Panc1 (cell line): ENCODE results near the gene TMED5. TPM values are rescaled to one million over a fixed set of nuclear protein-coding genes. Genes with fewer than 3 reads are reported as not detected.

ENCODE experiments used
- ATAC-seq: fragments of 200-7000 bp; cut with Tn5 transposase; 2 replicates; pipeline ENCODE4 v1.9.1; 2020; ENCODE audit warnings: mild to moderate bottlenecking, moderate library complexity
- Bru-seq: library from RNA; stranded (reverse); fragments of 400-500 nt; gene quantifications from one replicate; lab custom pipeline; 2021; lab: Mats Ljungman, UMichigan
- BruChase-seq, 2 experiments: library from RNA; stranded (reverse); fragments of 400-500 nt; gene quantifications; one replicate each; lab custom pipeline; 2021; lab: Mats Ljungman, UMichigan
- BruUV-seq: library from RNA; stranded (reverse); fragments of 400-500 nt; replicated peaks from 2 replicates; lab custom pipeline; 2021; lab: Mats Ljungman, UMichigan
- CTCF ChIA-PET: fragments of 300-600 bp; sonication (Branson Sonifier 250); formaldehyde crosslinking; loops from one replicate; lab custom pipeline; 2022; ENCODE audit warnings: antibody characterized with exemption; lab: Charles Lee
- POLR2A ChIA-PET: fragments of 300-600 bp; sonication (Branson Sonifier 250); formaldehyde crosslinking; loops from one replicate; lab custom pipeline; 2022; ENCODE audit warnings: antibody characterized with exemption; lab: Charles Lee
- DNase-seq: peaks from one replicate; pipeline ENCODE4 v3.0.0-alpha.2; 2010; ENCODE audit warnings: low read depth, low spot score
- H3K27ac ChIP-seq: 2 replicates; pipeline ENCODE4 v1.5.1; 2011; ENCODE audit warnings: mild to moderate bottlenecking, low read length, inconsistent platforms
- H3K27me3 ChIP-seq: fragments of 200-500 bp; sonication (Bioruptor generic); 2 replicates; pipeline ENCODE4 v1.6.0; 2014; ENCODE audit warnings: low read length, inconsistent platforms; ENCODE audit not compliant: control insufficient read depth, insufficient read depth
- H3K36me3 ChIP-seq: fragments of 200-500 bp; sonication (Bioruptor generic); 2 replicates; pipeline ENCODE4 v1.5.1; 2014; ENCODE audit warnings: inconsistent platforms, mild to moderate bottlenecking, low read length, moderate library complexity; ENCODE audit not compliant: control insufficient read depth, insufficient read depth
- H3K4me1 ChIP-seq: 2 replicates; pipeline ENCODE4 v1.5.1; 2011; ENCODE audit warnings: inconsistent platforms, mild to moderate bottlenecking, low read length, moderate library complexity; ENCODE audit not compliant: control insufficient read depth, insufficient read depth
- H3K4me3 ChIP-seq, 2 experiments: 2 replicates each; pipeline ENCODE4 v1.5.1; 2011 to 2012; ENCODE audit warnings: low read depth in 2 of 2, low read length in 2 of 2, mild to moderate bottlenecking in 2 of 2, inconsistent platforms in 1 of 2, moderate library complexity in 1 of 2
- H3K9me3 ChIP-seq: fragments of 200-500 bp; sonication (Bioruptor generic); 2 replicates; pipeline ENCODE4 v1.5.1; 2014; ENCODE audit warnings: low read depth, mild to moderate bottlenecking, inconsistent platforms, low read length, moderate library complexity; ENCODE audit not compliant: control insufficient read depth, insufficient read depth
- CTCF ChIP-seq: fragments of 450-650 bp; IDR thresholded peaks from 2 replicates; pipeline ENCODE4 v1.5.1; 2017; ENCODE audit warnings: mild to moderate bottlenecking
- POLR2AphosphoS5 ChIP-seq: IDR thresholded peaks from 2 replicates; pipeline ENCODE4 v1.6.1; 2012; ENCODE audit warnings: mild to moderate bottlenecking, low read depth, low read length, moderate library complexity
- SIN3A ChIP-seq: IDR thresholded peaks from 2 replicates; pipeline ENCODE4 v1.6.1; 2012; ENCODE audit warnings: low read depth, mild to moderate bottlenecking, low read length, moderate library complexity, borderline replicate concordance; ENCODE audit not compliant: insufficient read depth
- TCF7L2 ChIP-seq: IDR thresholded peaks from 2 replicates; pipeline ENCODE4 v1.6.1; 2011; ENCODE audit warnings: mild to moderate bottlenecking, low read depth, low read length, inconsistent platforms
- in situ Hi-C: cut with HindIII; loops from 2 replicates; pipeline ENCODE4 v1.10.0; 2016; ENCODE audit warnings: low sequenced_read_pairs, low pct_unique_long_range_greater_than_20kb
- intact Hi-C: fragments of 100-400 bp; cut with micrococcal nuclease; formaldehyde crosslinking; loops from one replicate; pipeline ENCODE4 v1.10.0; 2022; ENCODE audit not compliant: unreplicated experiment
- long read RNA-seq: library from polyadenylated mRNA; unstranded; transcript quantifications from one replicate; pipeline ENCODE4 v2.0.0, GENCODE V29; 2021; ENCODE audit not compliant: unreplicated experiment
- polyA plus RNA-seq: library from polyadenylated mRNA; unstranded; fragments of >200 nt; gene quantifications from one replicate; pipeline ENCODE4 v1.2.1, GENCODE V29; 2012; ENCODE audit warnings: missing spikeins; ENCODE audit not compliant: insufficient read length
- total RNA-seq: library from RNA; stranded (reverse); gene quantifications from one replicate; pipeline ENCODE4 v1.2.1, GENCODE V29; 2021; ENCODE audit not compliant: unreplicated experiment
- TF ChIP-seq, protein P1 (sequence below), 2 experiments: IDR thresholded peaks; 2 replicates each; pipeline ENCODE4 v1.6.1; 2011 to 2012; ENCODE audit warnings: low read depth in 2 of 2, control low read depth in 1 of 2, low read length in 1 of 2, mild to moderate bottlenecking in 1 of 2, moderate library complexity in 1 of 2; ENCODE audit not compliant: insufficient read depth in 1 of 2

The TMED5 gene
- total RNA-seq: 45.6 TPM
- 24.2 TPM for polyA plus RNA-seq
- percentile 81 among the genes with signal in this experiment for Bru-seq, nascent RNA
- percentile 88 among the genes with signal in this experiment for BruChase-seq, experiment 1, labeled RNA remaining after a 2-hour chase
- BruChase-seq, experiment 2, labeled RNA remaining after a 6-hour chase: percentile 95 among the genes with signal in this experiment
- long read RNA-seq, full-length matches to known transcripts: 140 of 158 reads
- long read RNA-seq, partial matches to known transcripts: 3 of 158 reads
- long read RNA-seq, other reads (novel, unspliced or antisense): 15 of 158 reads

GRCh38 chr1:93179886-93180722, at the start of gene TMED5:
TSS of gene TMED5 (minus strand) at chr1:93180413. CDS start at chr1:93180242, 171 bp downstream.
- H3K9me3 ChIP-seq: no peaks in the 10 kb centered on the region
- H3K36me3 ChIP-seq: no peaks in the 10 kb centered on the region; the same call in 1 of the 2 replicates
- intact Hi-C loops (no loop called here), in situ Hi-C loops (no loop called here)
- TF ChIP-seq POLR2AphosphoS5 (peak; percentile 71), TCF7L2 (no peak)
- DNase-seq (peak; percentile 78), ATAC-seq (peak; percentile 98)
- peak within 1 kb of the TSS; percentile 90 for H3K27ac ChIP-seq
- H3K4me3 ChIP-seq: peak within 1 kb of the TSS; percentile 58 to 88
- no peaks in the 10 kb centered on the region for H3K27me3 ChIP-seq
- peaks cover 2% of the 10 kb centered on the region; the same call in 1 of the 2 replicates for H3K4me1 ChIP-seq
- CTCF ChIA-PET: no interaction called here
- POLR2A ChIA-PET: no interaction called here
- BruUV-seq: no TSS peak

DNA sequence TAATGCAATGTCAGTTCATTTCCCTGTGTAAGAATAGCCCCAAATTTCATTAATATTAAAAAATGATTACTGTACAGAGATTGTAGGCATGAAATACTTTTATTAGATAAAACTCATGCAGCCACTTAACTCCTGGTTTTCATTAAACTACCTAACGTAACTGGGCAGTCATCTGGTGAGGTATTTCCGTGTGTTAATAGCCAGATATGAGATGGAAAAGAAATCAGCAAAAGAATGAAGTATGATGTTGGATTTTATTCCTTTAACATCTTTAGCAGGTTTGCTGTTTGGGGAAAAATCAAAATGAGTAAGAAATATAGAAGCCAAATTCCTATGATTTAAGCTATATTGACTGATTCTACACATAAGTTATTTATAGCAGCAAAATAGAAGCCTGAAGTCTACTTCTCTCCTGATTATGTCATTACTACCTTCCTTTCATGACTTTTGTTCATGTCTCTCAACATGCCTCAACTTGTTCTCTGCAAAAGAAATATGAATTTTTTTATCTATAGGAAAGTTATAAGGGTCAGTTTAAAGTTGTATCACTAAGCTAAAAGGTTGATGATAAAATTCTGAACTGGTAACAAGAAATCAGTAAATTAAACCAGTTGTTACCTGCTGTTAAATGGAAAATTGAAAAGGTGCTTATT, 42.9 kb upstream of the TMED5 start:
- Histone ChIP-seq H3K4me3 (no peak overlapping the region), H3K9me3 (no peaks in the 10 kb centered on the region), H3K27me3 (no peaks in the 10 kb centered on the region), H3K36me3 (peaks cover 2% of the 10 kb centered on the region; the same call in 1 of the 2 replicates), H3K27ac (no peak overlapping the region), H3K4me1 (no peaks in the 10 kb centered on the region)
- TF ChIP-seq POLR2AphosphoS5 (no peak), TCF7L2 (no peak), CTCF (no peak), SIN3A (no peak)
- TF ChIP-seq, protein P1, sequence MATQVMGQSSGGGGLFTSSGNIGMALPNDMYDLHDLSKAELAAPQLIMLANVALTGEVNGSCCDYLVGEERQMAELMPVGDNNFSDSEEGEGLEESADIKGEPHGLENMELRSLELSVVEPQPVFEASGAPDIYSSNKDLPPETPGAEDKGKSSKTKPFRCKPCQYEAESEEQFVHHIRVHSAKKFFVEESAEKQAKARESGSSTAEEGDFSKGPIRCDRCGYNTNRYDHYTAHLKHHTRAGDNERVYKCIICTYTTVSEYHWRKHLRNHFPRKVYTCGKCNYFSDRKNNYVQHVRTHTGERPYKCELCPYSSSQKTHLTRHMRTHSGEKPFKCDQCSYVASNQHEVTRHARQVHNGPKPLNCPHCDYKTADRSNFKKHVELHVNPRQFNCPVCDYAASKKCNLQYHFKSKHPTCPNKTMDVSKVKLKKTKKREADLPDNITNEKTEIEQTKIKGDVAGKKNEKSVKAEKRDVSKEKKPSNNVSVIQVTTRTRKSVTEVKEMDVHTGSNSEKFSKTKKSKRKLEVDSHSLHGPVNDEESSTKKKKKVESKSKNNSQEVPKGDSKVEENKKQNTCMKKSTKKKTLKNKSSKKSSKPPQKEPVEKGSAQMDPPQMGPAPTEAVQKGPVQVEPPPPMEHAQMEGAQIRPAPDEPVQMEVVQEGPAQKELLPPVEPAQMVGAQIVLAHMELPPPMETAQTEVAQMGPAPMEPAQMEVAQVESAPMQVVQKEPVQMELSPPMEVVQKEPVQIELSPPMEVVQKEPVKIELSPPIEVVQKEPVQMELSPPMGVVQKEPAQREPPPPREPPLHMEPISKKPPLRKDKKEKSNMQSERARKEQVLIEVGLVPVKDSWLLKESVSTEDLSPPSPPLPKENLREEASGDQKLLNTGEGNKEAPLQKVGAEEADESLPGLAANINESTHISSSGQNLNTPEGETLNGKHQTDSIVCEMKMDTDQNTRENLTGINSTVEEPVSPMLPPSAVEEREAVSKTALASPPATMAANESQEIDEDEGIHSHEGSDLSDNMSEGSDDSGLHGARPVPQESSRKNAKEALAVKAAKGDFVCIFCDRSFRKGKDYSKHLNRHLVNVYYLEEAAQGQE (IDR thresholded peaks at IDR 0.05; ENCODE audit: insufficient read depth in 1 of 2, low read depth in 2 of 2, low read length in 1 of 2): no peak
- ChIA-PET POLR2A (no interaction called here), CTCF (no interaction called here)
- in situ Hi-C loops (no loop called here), intact Hi-C loops (no loop called here)
- ATAC-seq: no peak
- no peak for DNase-seq
- no TSS peak for BruUV-seq
